Measurements from ENCODE around the gene PIP5K1B. TPM values are rescaled to one million over a fixed set of nuclear protein-coding genes. Genes with fewer than 3 reads are reported as not detected.

The PIP5K1B gene
- total and polyA plus RNA-seq, 2 donors (not counting 3 experiments of a cell fraction or from before 2014, with no cell fraction given): 0.27 TPM; not detected in 1

- DNase-seq (ENCODE audit: low read depth, low spot score) (no peak), FAIRE-seq (no peak)
- BruUV-seq (replicated peaks): no TSS peak
- no peaks in the 10 kb centered on the region for H3K79me2 ChIP-seq (ENCODE audit: control insufficient read depth, insufficient read depth, low read length)
- H3K36me3 ChIP-seq (ENCODE audit: control insufficient read depth in 2 of 2, extremely low read depth in 1 of 2, insufficient read depth in 2 of 2, low read length in 2 of 2): no peaks in the 10 kb centered on the region
- intact Hi-C loops (cut with micrococcal nuclease): no loop called here
- no peaks in the 10 kb centered on the region for H3K9me1 ChIP-seq (replicated peaks; ENCODE audit: control insufficient read depth, extremely low read depth, insufficient read depth, low read length)
- H3K9ac ChIP-seq (replicated peaks; ENCODE audit: extremely low read depth, insufficient read depth, low read length): no peak overlapping the region
- H2AFZ ChIP-seq (ENCODE audit: low read depth, low read length): no peak overlapping the region
- no peaks in the 10 kb centered on the region for H3K4me1 ChIP-seq (ENCODE audit: control insufficient read depth, extremely low read depth, insufficient read depth, low read length)
- no peak overlapping the region for H3K4me3 ChIP-seq (replicated peaks in 1 of 3; ENCODE audit: insufficient read depth in 1 of 3, low read depth in 1 of 3, low read length in 3 of 3)
- TF ChIP-seq, protein P1, sequence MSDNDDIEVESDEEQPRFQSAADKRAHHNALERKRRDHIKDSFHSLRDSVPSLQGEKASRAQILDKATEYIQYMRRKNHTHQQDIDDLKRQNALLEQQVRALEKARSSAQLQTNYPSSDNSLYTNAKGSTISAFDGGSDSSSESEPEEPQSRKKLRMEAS (IDR thresholded peaks at IDR 0.05; ENCODE audit: insufficient read depth, insufficient read length): no peak
- no peak for TF ChIP-seq FOS (IDR thresholded peaks at IDR 0.05; ENCODE audit: borderline replicate concordance, insufficient read depth, low read length)
- TF ChIP-seq EZH2 (IDR thresholded peaks at IDR 0.05; ENCODE audit: borderline replicate concordance, low read depth, low read length, severe bottlenecking): no peak
- no peak for TF ChIP-seq MYC (IDR thresholded peaks at IDR 0.05; ENCODE audit: low read depth, low read length)
- no peak for TF ChIP-seq POLR2A (IDR thresholded peaks at IDR 0.05; ENCODE audit: low read depth, low read length)
- TF ChIP-seq, protein P2, sequence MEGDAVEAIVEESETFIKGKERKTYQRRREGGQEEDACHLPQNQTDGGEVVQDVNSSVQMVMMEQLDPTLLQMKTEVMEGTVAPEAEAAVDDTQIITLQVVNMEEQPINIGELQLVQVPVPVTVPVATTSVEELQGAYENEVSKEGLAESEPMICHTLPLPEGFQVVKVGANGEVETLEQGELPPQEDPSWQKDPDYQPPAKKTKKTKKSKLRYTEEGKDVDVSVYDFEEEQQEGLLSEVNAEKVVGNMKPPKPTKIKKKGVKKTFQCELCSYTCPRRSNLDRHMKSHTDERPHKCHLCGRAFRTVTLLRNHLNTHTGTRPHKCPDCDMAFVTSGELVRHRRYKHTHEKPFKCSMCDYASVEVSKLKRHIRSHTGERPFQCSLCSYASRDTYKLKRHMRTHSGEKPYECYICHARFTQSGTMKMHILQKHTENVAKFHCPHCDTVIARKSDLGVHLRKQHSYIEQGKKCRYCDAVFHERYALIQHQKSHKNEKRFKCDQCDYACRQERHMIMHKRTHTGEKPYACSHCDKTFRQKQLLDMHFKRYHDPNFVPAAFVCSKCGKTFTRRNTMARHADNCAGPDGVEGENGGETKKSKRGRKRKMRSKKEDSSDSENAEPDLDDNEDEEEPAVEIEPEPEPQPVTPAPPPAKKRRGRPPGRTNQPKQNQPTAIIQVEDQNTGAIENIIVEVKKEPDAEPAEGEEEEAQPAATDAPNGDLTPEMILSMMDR (IDR thresholded peaks at IDR 0.05; ENCODE audit: extremely low read depth in 1 of 2, insufficient read depth in 1 of 2, low read depth in 1 of 2, low read length in 2 of 2): no peak
- no peak for TF ChIP-seq JUN (IDR thresholded peaks at IDR 0.05; ENCODE audit: borderline replicate concordance, insufficient read depth, insufficient read length, low read depth)
- TF ChIP-seq POLR2AphosphoS5 (IDR thresholded peaks at IDR 0.05; ENCODE audit: insufficient read depth, low read depth, low read length): no peak
- TF ChIP-seq GATA2 (IDR thresholded peaks at IDR 0.05; ENCODE audit: insufficient read depth, insufficient read length, low read depth, low read length): no peak
- dilution Hi-C loops (cut with MboI; ENCODE audit: extremely low pct_ligation_motif_present, low sequenced_read_pairs): no loop called here
- peaks cover 0 to 5% of the 10 kb centered on the region in 2 experiments for H3K27me3 ChIP-seq (ENCODE audit: control insufficient read depth in 2 of 2, insufficient read depth in 2 of 2, low read length in 2 of 2)
- no peak overlapping the region for H3K27ac ChIP-seq (ENCODE audit: insufficient read depth, low read depth, low read length)
- H4K20me1 ChIP-seq (replicated peaks; ENCODE audit: control insufficient read depth, extremely low read depth, insufficient read depth, low read length): no peaks in the 10 kb centered on the region
- POLR2A ChIA-PET: no interaction called here
- no peaks in the 10 kb centered on the region for H3K9me3 ChIP-seq (replicated peaks; ENCODE audit: control insufficient read depth, insufficient read depth, low read length)
- CTCF ChIA-PET: interaction anchor here (1.2 kb wide), 1 partner anchor 11 kb away, joined by 3 read pairs; no protein-coding TSS in a partner anchor
- H3K4me2 ChIP-seq (ENCODE audit: insufficient read depth, low read length): no peak overlapping the region
These were observed 259.1 kb downstream of the PIP5K1B start for GRCh38 chr9:68964102-68964541.
